ENCODE data around the gene NCAN.

- TF ChIP-seq EZH2 (IDR thresholded peaks at IDR 0.05), result no peak
- no peak for TF ChIP-seq POLR2AphosphoS5 (IDR thresholded peaks at IDR 0.05; ENCODE audit: borderline replicate concordance, low read depth, low read length)
Measured at GRCh38 chr19:19193926-19194325, 17.8 kb upstream of the NCAN start.

All from SK-N-MC (cell line).